Measurements from ENCODE around the gene ITPK1. TPM values are rescaled to one million over a fixed set of nuclear protein-coding genes. Genes with fewer than 3 reads are reported as not detected.
A peak's percentile ranks its signal among the peaks of the same experiment; 100 is the strongest.

ITPK1 gene
- total RNA-seq, 3 donors from 2014 or later: 49.4 to 59.7 (median 59.1) TPM

DNA sequence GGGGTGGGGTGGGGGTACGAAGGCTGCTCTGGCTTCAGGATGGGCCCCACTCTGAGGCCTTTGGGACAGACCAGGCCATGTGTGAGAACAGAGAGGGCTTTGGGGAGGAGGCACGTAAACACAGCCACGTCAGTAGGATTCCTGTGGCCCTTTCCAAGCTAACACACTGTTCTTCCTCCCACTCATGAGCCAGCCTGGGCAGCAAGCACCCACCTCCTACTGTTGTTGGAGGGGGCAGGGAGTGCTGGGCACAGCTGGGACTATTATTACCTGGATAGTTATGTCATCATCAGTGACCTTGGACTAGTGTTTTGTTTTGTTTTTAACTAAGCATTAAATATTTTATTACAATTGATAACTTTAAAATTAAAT, 187.5 kb downstream of the ITPK1 start:
- no peak for ATAC-seq
- no peak overlapping the region for H3K4me3 Mint-ChIP-seq
- no peaks in the 10 kb centered on the region for H3K4me1 Mint-ChIP-seq (ENCODE audit: low read depth)
- DNase-seq: no peak
- H3K36me3 Mint-ChIP-seq (ENCODE audit: insufficient read depth): no peaks in the 10 kb centered on the region
- no peaks in the 10 kb centered on the region for H3K9me3 Mint-ChIP-seq
- H3K27me3 Mint-ChIP-seq (ENCODE audit: low read depth): peaks cover 19% of the 10 kb centered on the region

GRCh38 chr14:92927349-92928257, 188.1 kb downstream of the ITPK1 start:
- no peak overlapping the region for H3K4me3 Mint-ChIP-seq
- ATAC-seq: no peak
- peaks cover 20% of the 10 kb centered on the region for H3K27me3 Mint-ChIP-seq (ENCODE audit: low read depth)

DNA sequence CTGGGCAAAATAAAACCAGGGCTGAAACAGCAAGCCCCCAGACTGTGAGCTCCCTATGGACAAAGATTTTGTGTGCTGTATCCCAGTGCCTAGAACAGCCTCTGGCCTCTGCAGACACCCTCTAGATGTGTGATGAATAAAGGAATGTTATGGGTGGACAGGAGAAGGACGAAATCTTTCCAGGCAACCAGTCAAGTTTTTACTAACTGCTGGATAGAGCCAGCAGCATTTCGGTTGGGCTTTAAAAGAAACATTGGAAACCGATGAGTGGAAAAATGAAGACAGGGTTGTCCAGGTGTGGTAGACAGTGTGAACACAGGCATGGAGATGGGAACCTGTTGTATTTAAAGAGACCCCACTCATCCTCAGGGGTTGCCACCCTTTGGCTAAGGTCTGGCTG, 188.8 kb downstream of the ITPK1 start:
- Mint-ChIP-seq H3K27me3 (ENCODE audit: low read depth) (peaks cover 26% of the 10 kb centered on the region), H3K36me3 (ENCODE audit: insufficient read depth) (no peaks in the 10 kb centered on the region), H3K4me3 (no peak overlapping the region), H3K4me1 (ENCODE audit: low read depth) (peaks cover 3% of the 10 kb centered on the region), H3K9me3 (no peaks in the 10 kb centered on the region)
- DNase-seq: no peak
- no peak for ATAC-seq

More at GRCh38 chr14:92927349-92928257, 188.1 kb downstream of the ITPK1 start:
- Mint-ChIP-seq H3K4me1 (ENCODE audit: low read depth) (peaks cover 1% of the 10 kb centered on the region), H3K9me3 (no peaks in the 10 kb centered on the region), H3K36me3 (ENCODE audit: insufficient read depth) (no peaks in the 10 kb centered on the region)
- DNase-seq: no peak

DNA sequence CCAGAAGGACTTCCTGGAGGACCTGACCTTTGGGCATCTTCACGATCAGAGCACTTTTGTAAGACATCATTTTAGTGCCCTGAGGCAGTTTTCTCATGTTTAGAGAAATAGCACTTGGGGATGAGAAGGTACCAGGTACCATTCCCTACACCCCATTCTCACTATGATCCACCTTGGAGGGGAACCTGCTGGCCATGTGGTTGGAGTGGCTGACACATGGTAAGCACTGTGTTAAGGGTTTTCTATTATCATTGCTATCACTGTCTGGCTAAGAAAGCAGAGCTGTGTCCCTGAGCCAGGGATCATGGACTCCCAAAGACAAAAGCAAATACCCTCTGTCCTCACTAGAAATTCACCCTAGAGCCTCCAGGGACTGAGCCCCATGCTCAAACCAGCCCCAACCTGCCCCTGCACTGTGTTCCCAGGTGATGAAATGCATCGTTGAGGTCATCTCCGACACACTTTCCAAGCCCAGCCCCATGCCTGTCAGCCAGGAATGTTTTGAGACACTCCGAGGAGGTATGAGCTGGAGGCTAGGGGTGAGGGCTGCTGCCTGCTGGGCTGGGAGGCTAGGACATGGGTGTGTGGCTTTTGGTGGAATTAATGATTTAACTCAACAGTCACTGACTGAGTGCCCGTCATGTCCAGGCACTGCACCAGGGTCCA, 189.4 kb downstream of the ITPK1 start:
- no peak for ATAC-seq
- Mint-ChIP-seq H3K4me1 (ENCODE audit: low read depth) (peaks cover 3% of the 10 kb centered on the region), H3K4me3 (no peak overlapping the region), H3K36me3 (ENCODE audit: insufficient read depth) (no peaks in the 10 kb centered on the region), H3K27me3 (ENCODE audit: low read depth) (peaks cover 32% of the 10 kb centered on the region), H3K9me3 (no peaks in the 10 kb centered on the region)
- no peak for DNase-seq

DNA sequence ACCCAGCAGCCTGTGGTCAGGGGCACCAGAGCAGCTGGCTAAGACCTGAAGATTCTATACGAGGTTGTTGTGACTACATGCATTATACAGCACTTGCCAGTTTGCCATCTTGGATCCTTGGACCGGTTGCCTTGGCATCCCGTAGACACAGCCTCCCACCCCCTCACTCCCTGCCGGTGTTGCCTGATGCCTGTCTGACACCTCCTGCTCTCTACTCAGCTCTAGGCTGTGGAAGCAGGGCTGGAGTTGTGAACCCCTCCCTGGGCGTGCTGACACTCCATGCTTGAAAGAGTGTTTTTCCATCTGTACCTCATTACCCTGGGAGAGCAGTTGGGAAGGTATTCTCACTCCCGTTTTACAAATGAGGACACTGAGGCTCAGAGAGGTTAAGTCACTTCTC, 190.3 kb downstream of the ITPK1 start:
- DNase-seq (no peak), ATAC-seq (no peak)
- peaks cover 3% of the 10 kb centered on the region for H3K4me1 Mint-ChIP-seq (ENCODE audit: low read depth)
- no peaks in the 10 kb centered on the region for H3K36me3 Mint-ChIP-seq (ENCODE audit: insufficient read depth)
- no peak overlapping the region for H3K4me3 Mint-ChIP-seq
- peaks cover 37% of the 10 kb centered on the region for H3K27me3 Mint-ChIP-seq (ENCODE audit: low read depth)
- no peaks in the 10 kb centered on the region for H3K9me3 Mint-ChIP-seq

GRCh38 chr14:92924247-92924646, 191.5 kb downstream of the ITPK1 start:
- Mint-ChIP-seq H3K4me3 (no peak overlapping the region), H3K4me1 (ENCODE audit: low read depth) (peaks cover 3% of the 10 kb centered on the region), H3K27me3 (ENCODE audit: low read depth) (peaks cover 42% of the 10 kb centered on the region), H3K9me3 (no peaks in the 10 kb centered on the region), H3K36me3 (ENCODE audit: insufficient read depth) (no peaks in the 10 kb centered on the region)
- DNase-seq (no peak), ATAC-seq (no peak)

DNA sequence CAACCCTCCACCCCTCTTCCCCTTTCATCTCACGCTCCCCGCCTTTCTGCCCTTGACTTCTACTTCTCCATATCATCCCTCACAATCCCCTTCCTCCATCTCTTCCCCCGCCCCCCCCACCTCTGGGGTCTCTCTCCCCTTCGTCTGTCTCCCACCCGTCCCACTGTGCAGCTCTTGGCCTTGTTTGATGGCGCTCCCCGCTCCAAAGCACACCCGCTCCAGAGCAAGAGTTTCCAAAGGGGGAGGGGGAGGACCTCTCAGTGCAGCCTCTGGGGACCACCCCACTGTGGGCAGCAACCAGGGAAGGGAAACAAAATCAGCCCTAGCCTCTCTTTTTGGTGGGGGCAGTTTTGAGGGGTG, 192.0 kb downstream of the ITPK1 start:
- Mint-ChIP-seq H3K9me3 (no peaks in the 10 kb centered on the region), H3K4me3 (no peak overlapping the region), H3K4me1 (ENCODE audit: low read depth) (peaks cover 3% of the 10 kb centered on the region), H3K36me3 (ENCODE audit: insufficient read depth) (no peaks in the 10 kb centered on the region), H3K27me3 (ENCODE audit: low read depth) (peaks cover 45% of the 10 kb centered on the region)
- DNase-seq (no peak), ATAC-seq (no peak)

- H3K4me1 Mint-ChIP-seq (ENCODE audit: low read depth): peaks cover 3% of the 10 kb centered on the region
- DNase-seq: peak; percentile 14
- peaks cover 49% of the 10 kb centered on the region for H3K27me3 Mint-ChIP-seq (ENCODE audit: low read depth)
- H3K9me3 Mint-ChIP-seq: no peaks in the 10 kb centered on the region
- no peaks in the 10 kb centered on the region for H3K36me3 Mint-ChIP-seq (ENCODE audit: insufficient read depth)
- peak; percentile 46 to 72 for ATAC-seq
- no peak within 1 kb of the TSS for H3K4me3 Mint-ChIP-seq
Observed at GRCh38 chr14:92922883-92923743, 192.6 kb downstream of the ITPK1 start, which contains the start of gene CHGA. CHGA (plus strand) TSS chr14:92923150; CDS start chr14:92923360, 210 bp downstream.

DNA sequence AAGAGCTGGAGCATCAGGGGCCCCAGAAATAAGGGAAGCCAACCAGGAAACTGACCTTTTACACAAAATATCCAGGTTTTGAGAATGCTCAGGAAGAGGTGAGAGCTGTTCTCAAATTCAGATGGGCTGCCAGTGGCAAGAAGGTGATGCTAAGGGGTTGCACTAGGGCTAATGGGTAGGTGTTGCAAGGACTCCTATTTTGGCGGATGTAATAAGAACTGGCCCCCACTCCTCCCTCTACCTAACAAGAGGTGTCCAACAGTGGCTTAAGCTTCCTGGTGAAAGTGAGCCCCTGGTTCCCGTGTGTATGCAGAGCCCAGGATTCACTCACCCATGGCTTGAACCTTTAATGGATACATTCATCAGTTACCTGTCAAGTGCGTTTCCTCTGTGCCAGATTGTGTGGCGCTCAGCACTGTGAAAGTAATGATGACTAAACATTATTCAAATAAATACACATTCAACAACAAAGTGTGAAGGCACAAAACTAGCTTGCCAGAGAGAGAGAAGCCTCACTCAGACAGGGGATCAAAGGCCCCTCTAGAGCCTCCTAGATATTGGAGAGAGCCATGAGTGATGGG, 193.5 kb downstream of the ITPK1 start:
- peaks cover 52% of the 10 kb centered on the region for H3K27me3 Mint-ChIP-seq (ENCODE audit: low read depth)

GRCh38 chr14:92920001-92920400, 195.7 kb downstream of the ITPK1 start:
- H3K36me3 Mint-ChIP-seq (ENCODE audit: insufficient read depth): no peaks in the 10 kb centered on the region
- no peak overlapping the region for H3K4me3 Mint-ChIP-seq
- ATAC-seq (no peak), DNase-seq (no peak)
- H3K9me3 Mint-ChIP-seq: no peaks in the 10 kb centered on the region
- peaks cover 53% of the 10 kb centered on the region for H3K27me3 Mint-ChIP-seq (ENCODE audit: low read depth)
- peaks cover 3% of the 10 kb centered on the region for H3K4me1 Mint-ChIP-seq (ENCODE audit: low read depth)

More for the DNA sequence above, 193.5 kb downstream of the ITPK1 start:
- ATAC-seq (no peak), DNase-seq (no peak)
- Mint-ChIP-seq H3K4me3 (no peak overlapping the region), H3K4me1 (ENCODE audit: low read depth) (peaks cover 3% of the 10 kb centered on the region), H3K9me3 (no peaks in the 10 kb centered on the region), H3K36me3 (ENCODE audit: insufficient read depth) (no peaks in the 10 kb centered on the region)

DNA sequence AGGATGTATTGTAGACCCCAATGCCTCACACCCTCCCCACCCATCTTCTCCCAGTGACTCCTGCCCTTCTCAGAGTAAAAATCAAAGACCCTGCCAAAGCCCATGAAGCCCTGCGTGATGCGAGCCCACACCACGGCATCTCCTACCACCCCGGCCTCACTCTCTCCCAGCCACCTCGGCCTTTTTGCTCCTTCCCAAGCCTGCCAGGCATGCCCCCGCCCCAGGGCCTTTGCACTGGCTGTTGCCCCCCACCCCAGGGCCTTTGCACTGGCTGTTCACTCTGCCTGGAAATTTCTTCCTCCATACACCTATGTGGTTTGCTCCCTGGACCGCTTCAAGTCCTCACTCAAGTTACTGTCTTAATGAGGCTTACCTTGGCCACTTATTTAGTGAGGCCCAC, 197.8 kb downstream of the ITPK1 start:
- Mint-ChIP-seq H3K9me3 (no peaks in the 10 kb centered on the region), H3K36me3 (ENCODE audit: insufficient read depth) (no peaks in the 10 kb centered on the region), H3K27me3 (ENCODE audit: low read depth) (peaks cover 36% of the 10 kb centered on the region), H3K4me1 (ENCODE audit: low read depth) (peaks cover 3% of the 10 kb centered on the region), H3K4me3 (no peak overlapping the region)
- ATAC-seq: no peak
- no peak for DNase-seq

DNA sequence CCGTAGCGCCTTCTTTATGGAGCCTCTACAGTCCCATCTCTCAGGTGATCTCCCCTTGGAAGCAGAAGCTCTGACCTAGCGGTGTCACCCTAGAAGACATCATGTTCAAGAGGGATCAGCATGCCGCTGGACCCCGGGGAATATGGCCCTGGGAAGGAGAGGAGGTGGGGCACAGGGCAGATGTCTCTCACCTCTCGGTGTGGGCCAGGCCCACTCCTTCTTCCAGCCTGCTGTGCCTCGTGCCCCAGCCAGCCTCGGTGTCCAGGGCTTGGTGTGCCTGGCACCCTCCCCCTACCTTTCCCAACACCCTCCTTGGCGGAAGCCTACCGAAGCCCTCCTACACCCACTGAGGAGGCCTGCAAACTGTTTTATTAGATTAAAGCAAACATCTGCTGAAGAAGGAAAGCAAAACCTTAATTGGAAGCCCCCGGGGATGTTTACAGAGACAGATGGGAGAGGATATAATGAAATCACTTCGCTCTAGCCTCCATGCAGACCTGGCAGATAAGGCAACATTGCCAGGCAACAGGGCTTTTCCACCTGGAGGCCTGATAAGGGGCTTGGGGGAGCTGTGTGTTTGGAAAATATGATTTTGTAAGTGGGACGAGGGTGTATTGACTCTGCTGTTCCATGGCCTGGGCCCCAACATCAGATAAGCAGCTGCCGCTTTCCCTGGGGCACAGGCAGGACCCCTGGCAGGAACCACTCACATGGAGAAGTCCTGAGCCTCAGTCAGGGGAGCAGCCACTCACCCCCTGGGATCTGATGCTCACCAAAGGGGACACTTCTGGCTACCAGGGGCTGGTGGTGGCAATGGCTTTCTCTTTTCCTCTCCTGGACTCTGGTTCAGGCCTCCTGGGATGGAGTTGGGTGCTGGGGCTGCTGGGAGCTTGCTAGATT, 198.4 kb downstream of the ITPK1 start:
- no peaks in the 10 kb centered on the region for H3K36me3 Mint-ChIP-seq (ENCODE audit: insufficient read depth)
- H3K27me3 Mint-ChIP-seq (ENCODE audit: low read depth): peaks cover 32% of the 10 kb centered on the region
- no peak overlapping the region for H3K4me3 Mint-ChIP-seq
- no peaks in the 10 kb centered on the region for H3K9me3 Mint-ChIP-seq
- no peak for ATAC-seq
- H3K4me1 Mint-ChIP-seq (ENCODE audit: low read depth): no peaks in the 10 kb centered on the region
- DNase-seq: no peak

DNA sequence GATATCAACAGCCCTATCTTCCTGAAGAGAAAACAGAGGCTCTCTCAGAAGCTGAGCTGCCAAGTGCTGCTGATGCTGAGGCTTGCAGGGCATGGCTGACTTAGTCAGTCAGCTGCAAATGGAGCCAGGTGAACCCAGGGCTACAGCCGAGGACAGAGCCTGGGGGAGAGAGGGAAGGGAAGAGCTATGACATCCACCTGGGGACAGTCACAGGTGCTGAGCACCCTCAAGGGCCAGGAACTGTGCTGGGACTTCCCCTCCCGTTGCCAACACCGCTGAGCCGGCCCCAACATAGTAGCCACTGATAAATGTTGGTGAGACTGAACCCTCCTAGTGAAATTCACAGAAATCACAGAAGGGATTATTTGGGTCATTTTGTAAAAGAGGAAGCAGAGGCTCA, 199.5 kb downstream of the ITPK1 start:
- H3K9me3 Mint-ChIP-seq: no peaks in the 10 kb centered on the region
- no peaks in the 10 kb centered on the region for H3K4me1 Mint-ChIP-seq (ENCODE audit: low read depth)
- H3K4me3 Mint-ChIP-seq: no peak overlapping the region
- H3K27me3 Mint-ChIP-seq (ENCODE audit: low read depth): peaks cover 24% of the 10 kb centered on the region
- DNase-seq (no peak), ATAC-seq (no peak)
- no peaks in the 10 kb centered on the region for H3K36me3 Mint-ChIP-seq (ENCODE audit: insufficient read depth)

All from activated T-cell treated with anti-CD3 and anti-CD28 coated beads, Interleukin-2, amount 50 U/mL, for 4 hours (primary cell).